GM23248 (cell line): ENCODE data around the gene APP. TPM values are rescaled to one million over a fixed set of nuclear protein-coding genes. Genes with fewer than 3 reads are reported as not detected.

Source experiments
- DNase-seq: peaks from one replicate; pipeline ENCODE4 v3.0.0-alpha.2; 2015
- H2AFZ ChIP-seq: fragments of 200-600 bp; sonication (generic); 2 replicates; pipeline ENCODE4 v1.6.1; 2016; ENCODE audit warnings: antibody characterized with exemption
- H3F3A ChIP-seq: fragments of 200-600 bp; sonication (generic); 2 replicates; pipeline ENCODE4 v1.6.1; 2016; ENCODE audit warnings: mild to moderate bottlenecking, antibody characterized with exemption, mixed run types; ENCODE audit not compliant: insufficient read depth
- H3K27ac ChIP-seq: fragments of 200-600 bp; sonication (generic); 2 replicates; pipeline ENCODE4 v1.5.1; 2016; ENCODE audit warnings: mild to moderate bottlenecking
- H3K27me3 ChIP-seq: fragments of 200-600 bp; sonication (generic); replicated peaks from 2 replicates; pipeline ENCODE4 v1.6.1; 2016; ENCODE audit warnings: mild to moderate bottlenecking; ENCODE audit not compliant: insufficient read depth
- H3K36me3 ChIP-seq: fragments of 200-600 bp; sonication (generic); 2 replicates; pipeline ENCODE4 v1.6.1; 2016; ENCODE audit warnings: low read depth, mild to moderate bottlenecking
- H3K4me1 ChIP-seq: fragments of 200-600 bp; sonication (generic); 2 replicates; pipeline ENCODE4 v1.6.1; 2016; ENCODE audit warnings: mild to moderate bottlenecking; ENCODE audit not compliant: insufficient read depth
- H3K4me2 ChIP-seq: fragments of 200-600 bp; sonication (generic); one replicate; pipeline ENCODE4 v1.6.1; 2016; ENCODE audit warnings: mild to moderate bottlenecking; ENCODE audit not compliant: unreplicated experiment
- H3K4me3 ChIP-seq: fragments of 200-600 bp; sonication (generic); 2 replicates; pipeline ENCODE4 v1.5.1; 2016; ENCODE audit warnings: mild to moderate bottlenecking
- H3K79me2 ChIP-seq: fragments of 200-600 bp; sonication (generic); 2 replicates; pipeline ENCODE4 v1.6.1; 2016; ENCODE audit warnings: mild to moderate bottlenecking; ENCODE audit not compliant: insufficient read depth
- H3K9ac ChIP-seq: fragments of 200-600 bp; sonication (generic); 2 replicates; pipeline ENCODE4 v1.6.1; 2016; ENCODE audit warnings: mild to moderate bottlenecking
- H3K9me2 ChIP-seq: fragments of 200-600 bp; sonication (generic); 2 replicates; pipeline ENCODE4 v1.6.1; 2016; ENCODE audit warnings: mixed run types, mild to moderate bottlenecking, moderate library complexity; ENCODE audit not compliant: insufficient read depth
- H3K9me3 ChIP-seq: fragments of 200-600 bp; sonication (generic); one replicate; pipeline ENCODE4 v1.6.1; 2017; ENCODE audit warnings: low read depth
- H4K20me1 ChIP-seq: fragments of 200-600 bp; sonication (generic); 2 replicates; pipeline ENCODE4 v1.6.0; 2016; ENCODE audit not compliant: insufficient read depth
- EZH2 ChIP-seq: fragments of 200-600 bp; sonication (generic); IDR thresholded peaks from 2 replicates; pipeline ENCODE4 v1.6.1; 2018; ENCODE audit warnings: antibody characterized with exemption, mild to moderate bottlenecking; ENCODE audit not compliant: insufficient read depth, poor library complexity, severe bottlenecking
- EZH2phosphoT487 ChIP-seq: fragments of 200-600 bp; sonication (generic); IDR thresholded peaks from 2 replicates; pipeline ENCODE4 v1.6.1; 2018; ENCODE audit warnings: antibody characterized with exemption, moderate library complexity, mild to moderate bottlenecking, low read depth; ENCODE audit not compliant: insufficient read depth
- WGBS, 2 experiments: methylation state at CpG; one replicate each; pipeline ENCODE4 v1.1.6; 2015 to 2017; ENCODE audit warnings: low lambda C conversion rate in 2 of 2, low coverage in 1 of 2; ENCODE audit errors: missing lambda C conversion rate in 2 of 2; 5-methylcytosine and 5-hydroxymethylcytosine counted together
- in situ Hi-C: fragments of 300-500 bp; cut with MboI; formaldehyde crosslinking; loops from 2 replicates; pipeline ENCODE4 v1.15.0; 2020
- polyA plus RNA-seq: library from polyadenylated mRNA; unstranded; fragments of >200 nt; fragmentation: Nextera tagmentation; extraction: Ambion mirVana; gene quantifications from 2 replicates; pipeline ENCODE4 v1.2.1, GENCODE V29; 2016
- total RNA-seq: library from RNA; depleted of rRNA; stranded (reverse); fragments of >200 nt; shearing (Covaris generic); gene quantifications from 2 replicates; pipeline ENCODE4 v1.2.3, GENCODE V29; 2014

APP gene
- total and polyA plus RNA-seq, 2 experiments from 2014 or later = 35.0 to 292 TPM

DNA sequence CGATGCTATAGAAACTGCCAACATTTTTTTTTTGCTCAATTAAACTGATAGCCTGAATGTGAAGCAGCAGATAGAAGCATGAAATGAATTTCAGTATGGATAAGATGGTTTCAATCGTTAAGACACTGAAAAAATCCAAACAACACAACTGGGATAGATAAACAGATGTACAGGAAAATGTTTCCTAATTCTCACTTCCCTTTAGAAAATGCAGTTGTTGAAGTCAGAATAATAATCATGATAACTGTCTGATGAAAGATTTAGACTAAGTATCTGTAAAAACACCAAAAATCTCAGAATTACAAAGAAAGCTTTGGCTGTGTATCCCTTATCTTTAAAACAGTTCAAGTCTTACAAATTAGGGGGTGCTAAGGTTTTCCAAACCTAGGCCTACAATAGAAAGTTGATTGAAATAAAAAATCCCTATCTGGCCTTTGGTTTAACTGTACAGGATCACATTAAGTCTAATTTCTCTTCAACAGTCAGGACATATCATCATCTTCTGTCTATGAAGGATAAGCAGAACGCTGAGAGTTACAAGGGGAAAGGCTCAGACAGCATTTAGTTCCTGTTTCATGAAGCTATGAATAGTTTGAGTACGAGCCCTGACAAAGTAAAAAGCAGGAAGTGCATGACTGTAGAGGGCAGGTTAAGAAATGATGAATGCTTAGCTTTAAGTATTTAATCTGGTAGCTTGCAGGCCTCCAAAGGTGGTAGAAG lies 203.2 kb downstream of the APP start:
- WGBS, 2 experiments = 67 to 69% methylated on average over 4 of the region's 4 CpGs

DNA sequence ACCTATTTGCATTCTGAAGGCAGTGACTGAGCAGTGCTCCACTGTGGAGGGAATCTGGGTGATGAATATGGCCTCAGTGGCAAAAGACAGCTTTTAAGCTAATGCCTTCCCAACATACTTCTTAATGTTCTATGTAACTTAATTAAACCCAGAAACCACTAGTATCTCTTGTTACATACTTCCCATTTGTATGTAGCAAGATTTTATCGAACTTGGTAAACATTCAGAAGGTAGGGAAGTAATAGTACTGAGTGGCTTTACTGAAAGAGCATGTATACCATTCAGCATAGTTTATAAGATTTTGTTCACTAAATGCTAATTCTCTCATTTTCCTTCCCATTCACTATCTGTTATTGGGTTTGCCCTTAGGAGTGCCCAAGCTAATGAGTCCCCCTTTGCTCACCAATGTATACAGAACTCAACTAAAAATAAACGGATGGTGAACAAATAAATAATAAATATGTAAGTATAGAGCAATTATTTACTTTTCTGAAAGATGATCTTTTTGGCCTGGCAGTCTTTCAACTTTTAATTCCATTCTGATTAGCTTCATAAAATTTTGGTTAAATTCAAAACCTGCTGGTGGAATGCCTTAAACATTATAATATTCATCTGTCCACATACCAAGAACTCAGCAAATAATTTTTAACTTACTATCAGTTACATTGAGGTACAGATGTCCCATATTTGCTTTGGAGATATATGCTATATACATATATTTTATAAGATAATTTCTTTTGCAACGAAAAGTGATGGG lies 204.4 kb downstream of the APP start:
- in situ Hi-C loops = no loop called here

More for the DNA sequence above, 203.2 kb downstream of the APP start:
- Histone ChIP-seq H3K27me3 (no peaks in the 10 kb centered on the region), H4K20me1 (no peaks in the 10 kb centered on the region), H3K4me2 (no peak overlapping the region), H2AFZ (no peak overlapping the region), H3K9ac (no peak overlapping the region), H3K4me1 (0 out of 2 replicates have a peak, but pooled peaks cover 3% of the 10 kb centered on the region), H3K36me3 (peaks cover 16% of the 10 kb centered on the region), H3K27ac (no peak overlapping the region), H3K79me2 (no peaks in the 10 kb centered on the region), H3K9me3 (no peaks in the 10 kb centered on the region), H3F3A (peaks cover 9% of the 10 kb centered on the region; the same call in 1 of the 2 replicates), H3K9me2 (no peaks in the 10 kb centered on the region), H3K4me3 (no peak overlapping the region)
- TF ChIP-seq EZH2 = no peak
- no peak for TF ChIP-seq EZH2phosphoT487
- in situ Hi-C loops = no loop called here
- DNase-seq = no peak

DNA sequence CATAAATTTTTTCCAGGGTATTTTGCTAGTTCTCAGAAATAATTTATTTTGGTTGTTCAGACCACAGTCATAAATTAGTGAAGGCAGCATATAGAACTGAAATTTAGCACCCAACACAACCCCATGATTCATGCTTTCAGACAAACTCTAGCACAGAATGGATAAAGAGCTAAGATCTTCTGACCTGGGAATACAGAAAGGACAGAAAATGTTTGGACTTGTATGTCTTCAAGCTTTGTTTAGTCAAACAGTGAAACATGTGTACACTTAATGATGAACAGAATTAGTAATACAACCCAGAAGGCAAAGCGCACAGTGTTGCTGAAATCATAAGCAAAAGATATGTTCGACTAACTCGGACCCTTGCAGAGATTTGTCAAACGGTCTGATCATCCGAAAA lies 205.6 kb downstream of the APP start:
- H3K4me3 ChIP-seq = no peak overlapping the region
- TF ChIP-seq EZH2phosphoT487 (no peak), EZH2 (no peak)
- in situ Hi-C loops = no loop called here
- H3K9me3 ChIP-seq = no peaks in the 10 kb centered on the region
- H3K27ac ChIP-seq = no peak overlapping the region
- H3K4me2 ChIP-seq = no peak overlapping the region
- DNase-seq = no peak
- peaks cover 9% of the 10 kb centered on the region; the same call in 1 of the 2 replicates for H3F3A ChIP-seq
- 88 to 89% methylated on average over 5 of the region's 5 CpGs for WGBS, 2 experiments
- no peaks in the 10 kb centered on the region for H3K36me3 ChIP-seq
- 0 out of 2 replicates have a peak, but pooled peaks cover 3% of the 10 kb centered on the region for H3K4me1 ChIP-seq
- H3K9ac ChIP-seq = no peak overlapping the region
- H2AFZ ChIP-seq = no peak overlapping the region
- no peaks in the 10 kb centered on the region for H4K20me1 ChIP-seq
- H3K9me2 ChIP-seq = no peaks in the 10 kb centered on the region
- no peaks in the 10 kb centered on the region for H3K27me3 ChIP-seq
- no peaks in the 10 kb centered on the region for H3K79me2 ChIP-seq

More for the DNA sequence above, 204.4 kb downstream of the APP start:
- 0 out of 2 replicates have a peak, but pooled peaks cover 3% of the 10 kb centered on the region for H3K4me1 ChIP-seq
- DNase-seq = no peak
- peaks cover 9% of the 10 kb centered on the region; the same call in 1 of the 2 replicates for H3F3A ChIP-seq
- H3K79me2 ChIP-seq = no peaks in the 10 kb centered on the region
- H3K27me3 ChIP-seq = no peaks in the 10 kb centered on the region
- H3K4me2 ChIP-seq = no peak overlapping the region
- H3K9ac ChIP-seq = no peak overlapping the region
- no peak overlapping the region for H2AFZ ChIP-seq
- H3K9me2 ChIP-seq = no peaks in the 10 kb centered on the region
- no peaks in the 10 kb centered on the region for H3K9me3 ChIP-seq
- WGBS, 2 experiments = 72 to 79% methylated on average over 3 of the region's 3 CpGs
- no peak overlapping the region for H3K4me3 ChIP-seq
- no peak for TF ChIP-seq EZH2phosphoT487
- no peak for TF ChIP-seq EZH2
- H3K36me3 ChIP-seq = peaks cover 5% of the 10 kb centered on the region; the same call in 1 of the 2 replicates
- H3K27ac ChIP-seq = no peak overlapping the region
- H4K20me1 ChIP-seq = no peaks in the 10 kb centered on the region

DNA sequence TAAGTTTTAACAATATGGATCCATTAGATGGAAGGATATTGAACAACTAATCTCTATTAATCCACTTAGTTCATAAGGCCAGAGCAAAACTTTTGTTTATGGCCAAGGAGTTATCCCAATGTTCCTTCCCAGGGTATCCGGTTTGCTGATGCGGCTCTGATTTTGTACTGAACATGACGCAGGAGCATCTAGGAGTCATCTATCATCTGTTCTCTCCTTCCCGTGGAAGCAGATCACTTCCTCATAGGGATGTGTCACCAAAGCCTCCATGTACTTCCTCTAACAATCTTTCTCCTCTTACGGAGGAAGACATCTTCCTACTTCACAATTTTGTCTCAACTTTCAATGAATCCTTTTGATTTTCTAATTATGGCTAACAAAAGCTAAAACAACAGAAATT lies 206.6 kb downstream of the APP start:
- Histone ChIP-seq H3K4me1 (0 out of 2 replicates have a peak, but pooled peaks cover 3% of the 10 kb centered on the region), H3K9me2 (no peaks in the 10 kb centered on the region), H3K36me3 (no peaks in the 10 kb centered on the region), H2AFZ (no peak overlapping the region), H3K9ac (no peak overlapping the region), H3F3A (peaks cover 9% of the 10 kb centered on the region; the same call in 1 of the 2 replicates), H3K27me3 (no peaks in the 10 kb centered on the region), H3K79me2 (no peaks in the 10 kb centered on the region), H3K9me3 (no peaks in the 10 kb centered on the region), H3K4me2 (no peak overlapping the region), H3K27ac (no peak overlapping the region), H4K20me1 (no peaks in the 10 kb centered on the region), H3K4me3 (no peak overlapping the region)
- in situ Hi-C loops = no loop called here
- DNase-seq = no peak
- 97 to 98% methylated on average over 5 of the region's 5 CpGs for WGBS, 2 experiments
- TF ChIP-seq EZH2phosphoT487 (no peak), EZH2 (no peak)
